PC-3 (cell line): Measurements from ENCODE around the gene TBX1. TPM values are rescaled to one million over a fixed set of nuclear protein-coding genes. Genes with fewer than 3 reads are reported as not detected.
A peak's percentile ranks its signal among the peaks of the same experiment; 100 is the strongest.

Source experiments
- ATAC-seq: fragments of 200-7000 bp; cut with Tn5 transposase; 2 replicates; pipeline ENCODE4 v1.9.1; 2020; ENCODE audit warnings: mild to moderate bottlenecking, moderate library complexity
- BruUV-seq: library from RNA; stranded (reverse); fragments of 400-500 nt; replicated peaks from 2 replicates; lab custom pipeline; 2021; lab: Mats Ljungman, UMichigan
- CTCF ChIA-PET: fragments of 300-600 bp; sonication (Branson Sonifier 250); formaldehyde crosslinking; loops from one replicate; lab custom pipeline; 2022; ENCODE audit warnings: antibody characterized with exemption; lab: Charles Lee
- POLR2A ChIA-PET: fragments of 300-600 bp; sonication (Branson Sonifier 250); formaldehyde crosslinking; loops from one replicate; lab custom pipeline; 2022; ENCODE audit warnings: antibody characterized with exemption; ENCODE audit not compliant: unreplicated experiment; lab: Charles Lee
- DNase-seq: peaks from one replicate; pipeline ENCODE4 v3.0.0-alpha.2; 2015
- H2AFZ ChIP-seq: fragments of 300-600 bp; sonication (generic); 2 replicates; pipeline ENCODE4 v1.6.0; 2016; ENCODE audit warnings: antibody characterized with exemption, low read length
- H3F3A ChIP-seq: fragments of 300-600 bp; sonication (generic); one replicate; pipeline ENCODE4 v1.6.0; 2017; ENCODE audit warnings: antibody characterized with exemption, low read length, control low read depth, mild to moderate bottlenecking; ENCODE audit not compliant: unreplicated experiment
- H3K27ac ChIP-seq: fragments of 300-600 bp; sonication (generic); 2 replicates; pipeline ENCODE4 v1.5.1; 2016; ENCODE audit warnings: mild to moderate bottlenecking, low read length
- H3K27me3 ChIP-seq: fragments of 300-600 bp; sonication (generic); 2 replicates; pipeline ENCODE4 v1.6.1; 2016; ENCODE audit warnings: low read length, mixed read lengths
- H3K36me3 ChIP-seq: fragments of 300-600 bp; sonication (generic); 2 replicates; pipeline ENCODE4 v1.6.1; 2016; ENCODE audit warnings: low read depth, mixed run types, low read length, mixed read lengths
- H3K4me1 ChIP-seq: fragments of 300-600 bp; sonication (generic); 2 replicates; pipeline ENCODE4 v1.5.1; 2016; ENCODE audit warnings: low read length; ENCODE audit not compliant: insufficient read depth
- H3K4me2 ChIP-seq: fragments of 300-600 bp; sonication (generic); 2 replicates; pipeline ENCODE4 v1.6.0; 2016; ENCODE audit warnings: low read length
- H3K4me3 ChIP-seq: fragments of 300-600 bp; sonication (generic); 2 replicates; pipeline ENCODE4 v1.5.1; 2016; ENCODE audit warnings: mild to moderate bottlenecking, low read length, mixed read lengths
- H3K79me2 ChIP-seq: fragments of 300-600 bp; sonication (generic); 2 replicates; pipeline ENCODE4 v1.6.1; 2017; ENCODE audit warnings: low read length, mixed read lengths
- H3K9ac ChIP-seq: fragments of 300-600 bp; sonication (generic); 2 replicates; pipeline ENCODE4 v1.6.0; 2016; ENCODE audit warnings: mild to moderate bottlenecking, low read length
- H3K9me2 ChIP-seq: fragments of 300-600 bp; sonication (generic); replicated peaks from 2 replicates; pipeline ENCODE4 v1.6.1; 2016; ENCODE audit warnings: mixed run types, low read length, mixed read lengths
- H3K9me3 ChIP-seq: fragments of 300-600 bp; sonication (generic); 2 replicates; pipeline ENCODE4 v1.6.1; 2016; ENCODE audit warnings: low read length, mixed read lengths
- H4K20me1 ChIP-seq: fragments of 300-600 bp; sonication (generic); 2 replicates; pipeline ENCODE4 v1.6.1; 2016; ENCODE audit warnings: low read length, mixed read lengths
- CTCF ChIP-seq: fragments of 300-600 bp; sonication (generic); conservative IDR thresholded peaks from 2 replicates; pipeline ENCODE4 v1.5.1; 2017; ENCODE audit warnings: antibody characterized with exemption, low read depth, mild to moderate bottlenecking, low read length
- EZH2 ChIP-seq: fragments of 300-600 bp; sonication (generic); IDR thresholded peaks from one replicate; pipeline ENCODE4 v1.6.1; 2017; ENCODE audit warnings: antibody characterized with exemption, mild to moderate bottlenecking, low read length; ENCODE audit not compliant: unreplicated experiment
- EZH2phosphoT487 ChIP-seq: fragments of 300-600 bp; sonication (generic); IDR thresholded peaks from 2 replicates; pipeline ENCODE4 v1.6.1; 2018; ENCODE audit warnings: mild to moderate bottlenecking, antibody characterized with exemption, low read length, borderline replicate concordance
- intact Hi-C: fragments of 100-400 bp; cut with micrococcal nuclease; formaldehyde crosslinking; loops from 2 replicates; pipeline ENCODE4 v1.9.0; 2023
- total RNA-seq: library from RNA; depleted of rRNA; stranded (reverse); fragments of >200 nt; gene quantifications from 2 replicates; pipeline ENCODE4 v1.2.3, GENCODE V29; 2014

The TBX1 gene
- total RNA-seq, 1 experiment from 2014 or later, result 18.6 TPM

GRCh38 chr22:19730655-19731360 is 29.8 kb upstream of the TBX1 start:
- DNase-seq, result peak; percentile 73
- ATAC-seq, result peak; percentile 91
- H3F3A ChIP-seq, result no peaks in the 10 kb centered on the region
- H3K27me3 ChIP-seq, result no peaks in the 10 kb centered on the region
- H3K27ac ChIP-seq, result no peak overlapping the region
- BruUV-seq, result no TSS peak
- TF ChIP-seq CTCF (peak; percentile 82), EZH2 (no peak)
- intact Hi-C loops, result loop anchor here (1.0 kb wide), 2 partner anchors 179 to 216 kb away; no protein-coding TSS in a partner anchor
- H3K36me3 ChIP-seq, result no peaks in the 10 kb centered on the region
- ChIA-PET CTCF (interaction anchor here (0.6 to 1.5 kb wide), 7 partner anchors 26 to 283 kb away, joined by 4 to 18 read pairs (median 5); no protein-coding TSS in a partner anchor), POLR2A (interaction anchor here (0.5 kb wide), 1 partner anchor 201 kb away, joined by 16 read pairs; no protein-coding TSS in a partner anchor)
- peak overlapping the region; percentile 5; the same call in 1 of the 2 replicates for H3K9ac ChIP-seq
- H3K4me1 ChIP-seq, result no peaks in the 10 kb centered on the region
- peak overlapping the region; percentile 92 for H2AFZ ChIP-seq
- peak overlapping the region; percentile 70 for H3K4me3 ChIP-seq
- H4K20me1 ChIP-seq, result no peaks in the 10 kb centered on the region
- peak overlapping the region; percentile 92 for H3K4me2 ChIP-seq
- H3K79me2 ChIP-seq, result no peaks in the 10 kb centered on the region
- H3K9me3 ChIP-seq, result no peaks in the 10 kb centered on the region
- no peaks in the 10 kb centered on the region for H3K9me2 ChIP-seq

DNA sequence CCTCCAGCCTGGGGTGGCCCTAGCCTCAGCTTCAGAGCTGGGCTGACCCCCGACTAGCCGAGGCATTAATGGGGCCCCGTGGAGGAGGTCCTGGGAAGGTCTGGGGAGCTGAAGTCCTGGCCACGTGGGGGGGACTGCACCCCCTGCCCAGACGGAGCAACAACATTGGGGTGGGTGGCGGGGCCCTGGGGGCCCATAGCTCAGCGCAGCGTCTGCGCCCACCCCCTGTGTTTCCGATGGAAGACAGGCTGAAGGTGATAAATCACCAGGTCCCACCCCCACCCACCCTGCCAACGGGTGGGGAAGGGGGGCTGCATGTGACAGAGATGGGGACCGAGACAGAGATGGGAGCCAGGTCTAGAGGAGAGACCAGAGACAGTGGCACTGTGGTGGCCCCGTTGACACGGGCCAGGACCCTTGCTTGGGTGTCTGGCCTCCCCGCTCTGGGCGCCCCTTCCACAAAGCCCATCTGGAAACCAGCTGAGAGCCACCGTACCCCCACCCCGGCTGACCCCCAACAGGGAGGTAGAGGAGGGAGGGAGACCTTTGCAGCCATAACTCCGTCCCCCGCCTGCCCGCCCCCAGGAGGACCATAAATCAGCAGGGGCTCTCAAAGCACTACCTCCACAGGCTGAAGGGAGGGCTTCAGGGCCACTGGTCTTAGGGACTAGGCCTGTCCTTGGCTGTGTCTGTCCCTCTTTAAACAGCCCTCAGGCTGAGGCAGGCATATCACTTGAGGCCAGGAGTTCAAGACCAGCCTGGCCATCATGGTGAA is 29.0 kb upstream of the TBX1 start:
- ChIA-PET POLR2A (no interaction called here), CTCF (interaction anchor here (1.1 kb wide), 1 partner anchor 25 kb away, joined by 6 read pairs; no protein-coding TSS in a partner anchor)
- no peaks in the 10 kb centered on the region for H3K9me3 ChIP-seq
- no peaks in the 10 kb centered on the region for H3F3A ChIP-seq
- no peaks in the 10 kb centered on the region for H3K36me3 ChIP-seq
- H3K9me2 ChIP-seq, result no peaks in the 10 kb centered on the region
- no peak overlapping the region for H3K9ac ChIP-seq
- no peak overlapping the region for H3K27ac ChIP-seq
- no peak for DNase-seq
- H3K4me2 ChIP-seq, result 0 out of 2 replicates have a peak overlapping the region, but pooled peaks have one; percentile 92
- no peaks in the 10 kb centered on the region for H3K4me1 ChIP-seq
- no peak for ATAC-seq
- intact Hi-C loops, result no loop called here
- no TSS peak for BruUV-seq
- no peak overlapping the region for H2AFZ ChIP-seq
- no peaks in the 10 kb centered on the region for H3K79me2 ChIP-seq
- H3K27me3 ChIP-seq, result no peaks in the 10 kb centered on the region
- no peak overlapping the region for H3K4me3 ChIP-seq
- TF ChIP-seq EZH2, result no peak
- TF ChIP-seq CTCF, result no peak
- TF ChIP-seq EZH2phosphoT487, result no peak
- no peaks in the 10 kb centered on the region for H4K20me1 ChIP-seq
